Endothelial cell of umbilical vein (primary cell): ENCODE measurements around the gene SIDT1. TPM values are rescaled to one million over a fixed set of nuclear protein-coding genes. Genes with fewer than 3 reads are reported as not detected.

Experiments
- BruUV-seq: library from RNA; stranded (reverse); fragments of 400-500 nt; replicated peaks from 2 replicates; lab custom pipeline; 2021; lab: Mats Ljungman, UMichigan
- CTCF ChIA-PET: fragments of 300-600, 350-600 bp; sonication (Branson Sonifier 250); formaldehyde crosslinking; loops from one replicate; lab custom pipeline; 2021; ENCODE audit warnings: antibody characterized with exemption, inconsistent platforms; lab: Charles Lee
- POLR2A ChIA-PET: fragments of 300-600, 350-600 bp; sonication (Branson Sonifier 250); formaldehyde crosslinking; loops from one replicate; lab custom pipeline; 2021; ENCODE audit warnings: antibody characterized with exemption, inconsistent platforms; lab: Charles Lee
- DNase-seq: peaks from one replicate; pipeline ENCODE4 v3.0.0-alpha.2; 2011; ENCODE audit warnings: low read depth, low spot score
- FAIRE-seq: peaks from 2 replicates; lab custom pipeline; 2011; peaks lifted over from hg19 to GRCh38; lab: Jason Lieb, UNC
- H2AFZ ChIP-seq: 2 replicates; pipeline ENCODE4 v1.6.0; 2012; ENCODE audit warnings: low read depth, low read length, control low read depth, inconsistent platforms
- H3K27ac ChIP-seq: 2 replicates; pipeline ENCODE4 v1.5.1; 2011; ENCODE audit warnings: low read depth, mild to moderate bottlenecking, control low read depth, low read length, moderate library complexity; ENCODE audit not compliant: insufficient read depth
- H3K27me3 ChIP-seq, 2 experiments: 2 replicates each; pipeline versions ENCODE4 v1.6.0 to v1.6.1; 2011; ENCODE audit warnings: low read length in 2 of 2, mixed read lengths in 1 of 2; ENCODE audit not compliant: control insufficient read depth in 2 of 2, insufficient read depth in 2 of 2
- H3K36me3 ChIP-seq, 2 experiments: 2 replicates in 1 of 2; 3 replicates in 1 of 2; pipeline ENCODE4 v1.5.1; 2011; ENCODE audit warnings: low read length in 2 of 2, mild to moderate bottlenecking in 1 of 2, moderate library complexity in 1 of 2; ENCODE audit not compliant: control insufficient read depth in 2 of 2, insufficient read depth in 2 of 2; ENCODE audit errors: extremely low read depth in 1 of 2
- H3K4me1 ChIP-seq: 3 replicates; pipeline ENCODE4 v1.5.1; 2011; ENCODE audit warnings: mild to moderate bottlenecking, low read length; ENCODE audit not compliant: control insufficient read depth, insufficient read depth; ENCODE audit errors: extremely low read depth
- H3K4me2 ChIP-seq: 2 replicates; pipeline ENCODE4 v1.6.1; 2011; ENCODE audit warnings: low read length, control low read depth, mixed read lengths; ENCODE audit not compliant: insufficient read depth
- H3K4me3 ChIP-seq, 3 experiments: fragments of 200-600 bp in 1 of 3; sonication (generic), shearing (Covaris generic) in 1 of 3; replicated peaks in 1 of 3; 2 replicates each; pipeline ENCODE4 v1.5.1; 2011 to 2016; ENCODE audit warnings: control low read depth in 3 of 3, low read length in 3 of 3, mild to moderate bottlenecking in 2 of 3, inconsistent platforms in 1 of 3, low read depth in 1 of 3, moderate library complexity in 1 of 3; ENCODE audit not compliant: insufficient read depth in 1 of 3
- H3K79me2 ChIP-seq: 2 replicates; pipeline ENCODE4 v1.6.0; 2012; ENCODE audit warnings: low read length, inconsistent platforms; ENCODE audit not compliant: control insufficient read depth, insufficient read depth
- H3K9ac ChIP-seq: replicated peaks from 2 replicates; pipeline ENCODE3; 2011; ENCODE audit warnings: low read length, control low read depth; ENCODE audit not compliant: insufficient read depth; ENCODE audit errors: extremely low read depth
- H3K9me1 ChIP-seq: replicated peaks from 3 replicates; pipeline ENCODE4 v1.6.0; 2011; ENCODE audit warnings: mild to moderate bottlenecking, low read length; ENCODE audit not compliant: control insufficient read depth, insufficient read depth; ENCODE audit errors: extremely low read depth
- H3K9me3 ChIP-seq: replicated peaks from 2 replicates; pipeline ENCODE4 v1.5.1; 2012; ENCODE audit warnings: low read length, inconsistent platforms; ENCODE audit not compliant: control insufficient read depth, insufficient read depth
- H4K20me1 ChIP-seq: replicated peaks from 2 replicates; pipeline ENCODE3; 2011; ENCODE audit warnings: mild to moderate bottlenecking, low read length; ENCODE audit not compliant: control insufficient read depth, insufficient read depth; ENCODE audit errors: extremely low read depth
- EZH2 ChIP-seq: IDR thresholded peaks from 2 replicates; pipeline ENCODE4 v1.6.1; 2012; ENCODE audit warnings: borderline replicate concordance, low read depth, mild to moderate bottlenecking, moderate library complexity, low read length, inconsistent platforms; ENCODE audit not compliant: severe bottlenecking
- FOS ChIP-seq: IDR thresholded peaks from 2 replicates; pipeline ENCODE4 v1.6.1; 2011; ENCODE audit warnings: mild to moderate bottlenecking, low read length, moderate library complexity, borderline replicate concordance; ENCODE audit not compliant: insufficient read depth
- GATA2 ChIP-seq: IDR thresholded peaks from 2 replicates; pipeline ENCODE4 v1.7.0; 2011; ENCODE audit warnings: low read depth, mild to moderate bottlenecking, moderate library complexity, mixed read lengths, low read length; ENCODE audit not compliant: insufficient read length, insufficient read depth
- JUN ChIP-seq: IDR thresholded peaks from 2 replicates; pipeline ENCODE4 v1.6.1; 2011; ENCODE audit warnings: borderline replicate concordance, low read depth; ENCODE audit not compliant: insufficient read length, insufficient read depth
- MYC ChIP-seq: IDR thresholded peaks from one replicate; pipeline ENCODE4 v1.6.1; 2011; ENCODE audit warnings: mild to moderate bottlenecking, low read depth, low read length
- POLR2A ChIP-seq: IDR thresholded peaks from 2 replicates; pipeline ENCODE4 v1.6.1; 2012; ENCODE audit warnings: low read depth, mild to moderate bottlenecking, control low read depth, low read length
- POLR2AphosphoS5 ChIP-seq: IDR thresholded peaks from 2 replicates; pipeline ENCODE4 v1.6.1; 2012; ENCODE audit warnings: low read depth, mild to moderate bottlenecking, control low read depth, low read length, moderate library complexity; ENCODE audit not compliant: insufficient read depth
- dilution Hi-C: fragments of 300-500 bp; cut with MboI; formaldehyde crosslinking; loops from one replicate; pipeline ENCODE4 v1.15.0; 2019; ENCODE audit warnings: low sequenced_read_pairs; ENCODE audit not compliant: extremely low pct_ligation_motif_present
- intact Hi-C: fragments of 100-400 bp; cut with micrococcal nuclease; formaldehyde crosslinking; loops from one replicate; pipeline ENCODE4 v1.10.0; 2022
- polyA plus RNA-seq, 4 experiments: library from polyadenylated mRNA; depleted of rRNA in 3 of 4; stranded (reverse) in 3 of 4; unstranded in 1 of 4; fragments of >200 nt; gene quantifications; 2 replicates each; pipeline versions ENCODE4 v1.2.1 to v1.2.3, GENCODE V29; 2011 to 2012; ENCODE audit warnings: missing spikeins in 1 of 4
- total RNA-seq: library from RNA; stranded (reverse); gene quantifications from 2 replicates; pipeline ENCODE4 v1.2.3, GENCODE V29; 2021
- TF ChIP-seq, protein P1 (sequence below): IDR thresholded peaks from 2 replicates; pipeline ENCODE4 v1.6.1; 2011; ENCODE audit not compliant: insufficient read depth, insufficient read length
- TF ChIP-seq, protein P2 (sequence below), 2 donors: IDR thresholded peaks; 1 replicate in 1 of 2; 2 replicates in 1 of 2; pipeline ENCODE4 v1.5.1; 2011; ENCODE audit warnings: low read length in 2 of 2, mild to moderate bottlenecking in 2 of 2, moderate library complexity in 2 of 2, control low read depth in 1 of 2, inconsistent platforms in 1 of 2, low read depth in 1 of 2; ENCODE audit not compliant: insufficient read depth in 1 of 2; ENCODE audit errors: extremely low read depth in 1 of 2

SIDT1 gene
- total and polyA plus RNA-seq, 2 donors (not counting 3 experiments of a cell fraction or from before 2014, with no cell fraction given): 0.07 TPM; not detected in 1

GRCh38 chr3:113601240-113601639 is 68.9 kb downstream of the SIDT1 start:
- intact Hi-C loops: no loop called here
- Histone ChIP-seq H3K36me3 (no peaks in the 10 kb centered on the region), H3K4me1 (no peaks in the 10 kb centered on the region), H3K27me3 (peaks cover 9 to 10% of the 10 kb centered on the region in 2 experiments), H3K9ac (no peak overlapping the region), H4K20me1 (no peaks in the 10 kb centered on the region), H3K9me3 (no peaks in the 10 kb centered on the region), H2AFZ (no peak overlapping the region), H3K79me2 (no peaks in the 10 kb centered on the region), H3K4me3 (no peak overlapping the region), H3K9me1 (no peaks in the 10 kb centered on the region), H3K4me2 (no peak overlapping the region), H3K27ac (no peak overlapping the region)
- CTCF ChIA-PET: no interaction called here
- POLR2A ChIA-PET: no interaction called here
- dilution Hi-C loops: no loop called here
- FAIRE-seq: no peak
- TF ChIP-seq POLR2AphosphoS5 (no peak), POLR2A (no peak), MYC (no peak), GATA2 (no peak), JUN (no peak), FOS (no peak), EZH2 (no peak)
- TF ChIP-seq, protein P1, sequence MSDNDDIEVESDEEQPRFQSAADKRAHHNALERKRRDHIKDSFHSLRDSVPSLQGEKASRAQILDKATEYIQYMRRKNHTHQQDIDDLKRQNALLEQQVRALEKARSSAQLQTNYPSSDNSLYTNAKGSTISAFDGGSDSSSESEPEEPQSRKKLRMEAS: no peak
- TF ChIP-seq, protein P2, sequence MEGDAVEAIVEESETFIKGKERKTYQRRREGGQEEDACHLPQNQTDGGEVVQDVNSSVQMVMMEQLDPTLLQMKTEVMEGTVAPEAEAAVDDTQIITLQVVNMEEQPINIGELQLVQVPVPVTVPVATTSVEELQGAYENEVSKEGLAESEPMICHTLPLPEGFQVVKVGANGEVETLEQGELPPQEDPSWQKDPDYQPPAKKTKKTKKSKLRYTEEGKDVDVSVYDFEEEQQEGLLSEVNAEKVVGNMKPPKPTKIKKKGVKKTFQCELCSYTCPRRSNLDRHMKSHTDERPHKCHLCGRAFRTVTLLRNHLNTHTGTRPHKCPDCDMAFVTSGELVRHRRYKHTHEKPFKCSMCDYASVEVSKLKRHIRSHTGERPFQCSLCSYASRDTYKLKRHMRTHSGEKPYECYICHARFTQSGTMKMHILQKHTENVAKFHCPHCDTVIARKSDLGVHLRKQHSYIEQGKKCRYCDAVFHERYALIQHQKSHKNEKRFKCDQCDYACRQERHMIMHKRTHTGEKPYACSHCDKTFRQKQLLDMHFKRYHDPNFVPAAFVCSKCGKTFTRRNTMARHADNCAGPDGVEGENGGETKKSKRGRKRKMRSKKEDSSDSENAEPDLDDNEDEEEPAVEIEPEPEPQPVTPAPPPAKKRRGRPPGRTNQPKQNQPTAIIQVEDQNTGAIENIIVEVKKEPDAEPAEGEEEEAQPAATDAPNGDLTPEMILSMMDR (IDR thresholded peaks at IDR 0.05; ENCODE audit: extremely low read depth in 1 of 2, insufficient read depth in 1 of 2, low read depth in 1 of 2, low read length in 2 of 2): no peak
- DNase-seq: no peak
- BruUV-seq: no TSS peak
